A375 (cell line): Measurements from ENCODE around the gene SPSB4. TPM values are rescaled to one million over a fixed set of nuclear protein-coding genes. Genes with fewer than 3 reads are reported as not detected.

Source experiments
- total RNA-seq: library from RNA; depleted of rRNA; stranded (reverse); fragments of >200 nt; shearing (Covaris generic); gene quantifications from 2 replicates; pipeline ENCODE4 v1.2.3, GENCODE V29; 2014; rRNA removed

SPSB4 gene
- total RNA-seq: 0.64 and 1.5 TPM in 2 replicates

GRCh38 chr3:141050576-141051442, at the start of gene SPSB4:
SPSB4 (plus strand) TSS chr3:141051347; CDS start chr3:141066105, 14,758 bp downstream.

Other genes starting within 250 kb of the SPSB4 start
- 79.6 TPM in 2 replicates for gene SLC25A36, start 109.5 kb upstream of the SPSB4 start, total RNA-seq
- gene PXYLP1, start 180.5 kb downstream of the SPSB4 start, total RNA-seq: 24.0 and 28.9 TPM in 2 replicates